Erythroblast (primary cell): ENCODE measurements around the gene RBM38.

Experiments used
- GATA1 ChIP-seq: IDR thresholded peaks from 2 replicates; pipeline ENCODE4 v1.6.1; 2011; ENCODE audit warnings: low read depth, mild to moderate bottlenecking, control low read depth, low read length, moderate library complexity
- POLR2A ChIP-seq: IDR thresholded peaks from 2 replicates; pipeline ENCODE4 v1.6.1; 2011; ENCODE audit warnings: mild to moderate bottlenecking, low read length

GRCh38 chr20:57451795-57452661, 60.8 kb downstream of the RBM38 start:
- TF ChIP-seq POLR2A (no peak), GATA1 (no peak)
